Ramos (cell line): ENCODE results near the gene FBP2.
"Not testable (repeated sequence)": the region's sequence is repeated elsewhere in the genome, so short reads cannot be mapped to it uniquely, and the experiment has no call there.

Experiments used
- in situ Hi-C: fragments of 300-500 bp; cut with MboI; formaldehyde crosslinking; loops from one replicate; pipeline ENCODE4 v1.14.3; 2022; ENCODE audit warnings: low sequenced_read_pairs; ENCODE audit not compliant: unreplicated experiment

Gene FBP2

DNA sequence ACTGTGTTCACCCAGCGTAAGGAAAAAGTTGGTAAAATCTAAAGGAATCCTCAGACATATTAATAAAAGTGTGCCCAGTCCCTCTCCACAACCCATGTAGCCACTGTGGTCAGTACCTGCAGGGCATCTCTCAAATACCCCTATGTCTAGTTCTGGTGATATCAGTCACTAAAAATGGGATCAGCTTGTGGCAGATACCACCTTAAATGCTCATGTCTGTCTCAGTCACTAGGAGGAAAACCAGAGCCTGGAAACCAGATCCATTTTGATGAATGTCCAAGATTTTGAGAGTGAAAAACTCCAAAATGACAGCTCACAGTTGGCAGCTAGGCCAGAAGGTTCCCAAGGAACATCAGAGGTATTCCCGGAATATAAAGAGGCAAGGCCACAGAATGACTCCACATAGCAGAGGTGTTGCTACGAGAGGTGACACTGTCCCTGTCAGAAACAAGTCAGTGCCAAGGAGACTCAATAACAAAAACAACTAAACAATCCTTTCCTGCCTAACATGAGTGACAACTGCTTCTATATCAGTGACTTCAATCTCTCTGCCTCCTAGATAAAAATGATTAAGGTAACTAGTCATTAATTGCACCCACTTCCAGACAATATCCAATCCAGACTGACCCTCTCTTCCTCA is 25.3 kb downstream of the FBP2 start:
- in situ Hi-C loops, result no loop called here

DNA sequence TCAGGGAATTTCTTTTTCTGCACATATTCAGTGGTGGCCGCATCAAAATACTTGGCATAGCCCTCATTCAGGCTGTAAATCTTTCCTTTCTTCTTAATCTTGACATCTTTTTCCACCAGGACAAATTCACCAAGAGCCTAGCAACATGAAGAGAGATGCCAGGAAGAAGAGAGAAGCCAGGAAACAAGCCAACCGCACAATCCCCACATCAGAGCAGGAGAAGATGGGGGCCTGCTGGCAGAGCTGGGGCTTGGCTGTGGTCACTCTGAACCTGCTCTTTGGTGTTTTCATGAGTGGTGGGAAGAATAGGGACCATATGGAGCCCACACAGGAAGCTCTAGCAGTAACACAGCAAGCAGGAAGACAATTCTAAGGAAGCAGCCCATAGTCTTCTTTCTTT is 26.4 kb downstream of the FBP2 start:
- in situ Hi-C loops, result no loop called here

DNA sequence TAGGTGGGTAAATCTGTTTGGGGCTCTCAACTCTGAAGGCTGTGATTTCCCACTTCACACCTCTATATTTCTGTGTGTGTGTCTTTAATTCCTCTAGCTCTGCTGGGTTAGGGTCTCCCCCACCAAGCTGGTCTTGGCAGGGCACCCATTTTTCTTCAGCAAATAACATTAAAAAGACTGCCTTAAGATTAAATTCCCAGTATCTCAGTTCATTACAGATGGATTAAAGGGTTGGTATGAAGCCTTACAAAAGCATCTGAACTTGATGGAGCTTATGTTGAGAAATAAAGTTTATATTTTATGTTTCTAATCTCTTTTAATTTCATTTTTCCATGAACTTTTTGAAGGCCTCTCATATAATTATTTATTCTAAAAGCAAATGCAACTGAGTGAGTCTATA is 27.1 kb downstream of the FBP2 start:
- in situ Hi-C loops, result no loop called here

DNA sequence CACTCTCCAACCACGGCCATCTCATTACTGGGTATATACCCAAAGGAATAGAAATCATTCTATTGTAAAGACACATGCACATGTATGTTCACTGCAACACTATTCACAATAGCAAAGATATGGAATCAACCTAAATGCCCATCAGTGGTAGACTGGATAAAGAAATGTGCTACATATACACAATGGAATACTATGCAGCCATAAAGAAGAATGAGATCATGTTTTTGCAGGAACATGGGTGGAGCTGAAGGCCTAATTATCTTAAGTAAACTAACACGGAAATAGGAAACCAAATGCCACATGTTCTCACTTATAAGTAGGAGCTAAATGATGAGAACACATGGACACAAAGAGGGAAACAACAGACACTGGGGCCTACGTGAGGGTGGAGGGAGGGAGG is 29.3 kb downstream of the FBP2 start:
- in situ Hi-C loops, result not testable (repeated sequence)

DNA sequence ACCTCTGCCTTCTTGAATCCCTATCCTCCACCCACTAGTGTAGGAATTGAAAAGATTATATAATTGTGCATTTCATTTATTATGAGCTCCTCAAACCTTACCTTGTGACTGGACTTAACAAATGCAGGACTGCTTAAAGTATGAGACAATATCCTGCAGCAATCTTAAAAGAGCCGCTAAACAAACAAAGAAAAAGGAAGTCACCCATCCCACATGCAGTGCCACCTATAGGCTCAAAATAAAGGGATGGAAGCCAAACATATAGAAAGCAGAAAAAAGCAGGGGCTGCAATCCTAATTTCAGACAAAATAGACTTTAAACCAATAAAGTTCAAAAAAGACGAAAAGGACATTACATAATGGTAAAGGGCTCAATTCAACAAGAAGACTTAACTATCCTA is 30.1 kb downstream of the FBP2 start:
- in situ Hi-C loops, result no loop called here

DNA sequence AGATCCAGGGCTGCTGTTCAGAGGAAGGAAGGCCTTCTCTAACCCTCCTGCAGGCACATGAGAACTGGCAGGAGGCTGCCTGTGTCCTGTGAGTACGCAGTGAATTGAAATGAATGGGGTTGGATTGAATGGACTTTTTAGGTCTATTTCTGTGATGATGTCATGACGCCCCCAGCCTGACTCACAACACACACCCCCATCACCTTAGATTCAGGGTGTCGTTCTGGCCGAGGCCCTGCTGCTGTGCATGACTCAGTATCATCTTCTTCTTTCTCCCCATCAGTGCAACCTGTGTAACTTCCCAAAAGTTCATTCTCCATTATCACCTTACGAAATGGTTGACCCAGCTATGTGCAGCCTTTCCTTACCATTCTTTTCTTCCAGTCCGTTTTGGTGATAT is 33.4 kb downstream of the FBP2 start:
- in situ Hi-C loops, result no loop called here

DNA sequence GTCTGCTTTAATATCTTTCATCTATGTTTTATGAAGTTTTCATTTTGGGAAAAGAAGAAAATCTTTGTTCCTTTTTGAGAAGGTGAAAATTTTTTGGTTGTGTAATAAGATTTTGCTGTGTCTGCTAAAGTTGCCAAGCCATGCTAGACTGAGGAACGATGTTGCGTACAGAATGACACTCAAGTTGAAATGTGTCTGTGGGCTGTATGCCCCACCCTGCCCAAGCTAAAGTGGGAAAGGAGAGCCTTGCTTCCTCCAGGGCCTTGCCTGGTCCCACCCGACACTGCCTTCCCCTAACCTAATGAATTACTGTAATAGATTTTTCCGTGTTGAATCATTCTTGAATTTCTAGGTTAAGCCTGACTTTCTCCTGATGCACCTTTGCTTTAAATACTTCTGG is 36.2 kb downstream of the FBP2 start:
- in situ Hi-C loops, result no loop called here

DNA sequence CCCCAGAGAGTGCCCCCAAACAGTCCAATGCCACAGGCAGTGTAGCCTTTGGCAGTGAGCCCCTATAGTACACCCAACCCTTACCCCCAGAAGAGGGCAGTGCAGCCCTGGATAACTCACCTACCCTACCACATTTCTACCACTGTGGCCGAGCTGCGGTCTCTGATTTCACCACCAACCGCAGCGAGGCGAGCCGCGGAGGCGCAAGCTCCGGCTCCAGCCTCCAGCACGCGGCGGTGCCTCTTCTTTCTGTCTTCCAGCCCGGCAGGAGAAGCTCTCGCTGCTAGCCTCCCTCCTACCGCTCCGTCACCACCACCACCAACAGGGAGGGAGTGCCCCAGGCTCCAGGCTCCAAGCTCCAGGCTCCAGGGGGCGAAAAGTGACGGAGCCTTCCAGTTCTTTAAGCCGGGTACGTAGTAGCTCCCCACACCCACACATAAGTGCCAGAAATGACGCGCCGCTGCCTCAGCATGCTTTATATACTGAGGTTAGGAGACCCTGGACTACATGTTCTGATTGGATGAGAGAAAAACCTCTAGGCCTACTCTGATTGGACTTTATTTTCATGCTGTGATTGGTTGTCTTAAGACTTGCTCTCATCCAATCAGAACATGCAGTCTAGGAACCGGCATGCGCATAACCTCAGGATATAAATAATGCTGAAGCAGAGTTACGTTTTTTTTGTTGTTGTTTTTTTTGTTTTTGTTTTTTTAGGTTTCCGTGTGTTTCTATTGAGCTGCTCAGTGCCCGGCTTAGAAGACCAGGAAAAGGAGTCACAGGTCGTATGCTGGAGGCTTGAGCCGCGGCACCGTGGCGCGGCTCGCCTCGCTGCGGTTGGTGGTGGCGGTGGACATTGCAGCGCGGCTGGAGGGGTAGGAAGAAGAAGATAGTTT is 38.9 kb downstream of the FBP2 start, which contains the start of gene PCAT7:
TSS of gene PCAT7 (plus strand) at position 645 of the 893 bp plus-strand sequence.
- in situ Hi-C loops, result no loop called here

DNA sequence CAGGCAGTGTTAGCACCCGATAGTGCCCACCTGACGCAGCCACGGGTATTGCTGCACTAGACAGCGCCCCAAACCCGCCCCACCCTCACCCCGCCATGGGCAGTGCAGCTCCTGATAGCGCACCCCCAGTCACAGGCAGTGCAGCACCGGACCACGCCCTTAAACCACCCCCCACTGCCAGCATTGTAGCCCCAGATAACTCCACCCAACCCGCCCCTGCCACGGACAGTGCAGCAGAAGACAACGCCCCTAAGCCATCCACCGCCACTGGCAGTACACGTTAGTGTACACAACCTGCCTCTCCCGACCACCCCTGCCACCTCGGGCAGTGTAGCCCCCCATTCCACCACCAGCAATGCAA is 39.6 kb downstream of the FBP2 start:
- in situ Hi-C loops, result no loop called here

DNA sequence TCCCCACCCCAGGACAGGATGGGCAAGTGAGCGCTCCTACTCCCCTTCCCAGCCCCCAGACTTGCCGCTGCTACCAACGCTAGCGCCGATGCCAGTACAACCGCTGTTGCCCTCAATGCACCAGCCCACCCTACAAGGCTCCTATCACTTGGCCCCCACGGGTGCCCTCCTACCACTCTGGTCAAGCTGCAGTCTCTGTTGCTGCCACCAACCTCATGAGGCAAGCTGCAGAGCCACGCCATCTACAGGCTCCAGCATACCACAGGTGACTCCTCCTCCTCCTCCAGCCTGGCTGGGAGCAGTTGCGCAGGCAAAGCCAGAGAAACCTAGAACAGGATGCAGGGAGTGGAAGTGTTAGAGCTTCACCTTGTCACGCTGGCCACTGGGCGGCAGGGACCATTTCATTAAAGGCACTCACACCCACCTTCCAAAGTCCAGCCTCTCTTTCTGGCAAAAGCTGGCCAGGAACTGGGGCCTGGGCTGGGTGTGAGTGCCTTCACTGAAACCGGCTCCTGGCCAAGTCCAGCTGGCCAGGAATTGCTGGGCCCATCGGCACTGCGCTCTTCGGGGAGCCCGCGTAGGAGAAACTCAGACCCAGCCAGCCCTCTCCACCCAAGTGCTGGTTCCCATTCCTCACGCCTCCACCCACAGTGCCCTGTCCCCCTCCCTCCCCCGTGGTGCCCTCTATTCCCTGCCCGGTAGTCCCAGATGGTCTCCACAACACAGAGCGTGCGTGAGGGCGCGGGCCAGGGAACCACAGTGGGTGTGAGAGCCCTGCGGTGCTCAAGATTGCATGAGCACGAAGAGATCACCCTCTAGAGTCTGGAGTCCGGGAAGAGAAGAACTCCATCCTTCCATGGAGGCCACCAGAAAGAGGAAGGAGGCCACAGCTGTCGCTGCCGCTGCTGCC is 40.3 kb downstream of the FBP2 start:
- in situ Hi-C loops, result no loop called here

DNA sequence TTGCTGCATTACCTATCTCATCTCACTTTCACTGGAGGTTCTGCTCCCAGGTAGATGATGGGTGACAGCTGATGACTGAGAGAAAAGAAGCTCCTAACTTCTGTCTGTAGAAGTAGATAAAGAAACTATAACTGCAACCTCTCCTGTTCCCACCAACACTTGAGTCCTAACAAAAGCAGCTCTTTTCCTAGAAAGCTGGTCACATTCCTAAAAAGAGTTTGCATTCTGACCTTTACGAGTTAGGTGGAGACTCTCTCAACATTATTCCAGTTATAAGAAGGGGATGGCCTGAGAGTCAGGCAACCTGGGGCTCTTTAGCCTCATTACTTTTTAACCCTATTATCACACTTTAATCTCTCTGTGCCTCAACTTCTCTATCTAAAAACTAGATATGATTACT is 47.7 kb downstream of the FBP2 start:
- in situ Hi-C loops, result no loop called here

DNA sequence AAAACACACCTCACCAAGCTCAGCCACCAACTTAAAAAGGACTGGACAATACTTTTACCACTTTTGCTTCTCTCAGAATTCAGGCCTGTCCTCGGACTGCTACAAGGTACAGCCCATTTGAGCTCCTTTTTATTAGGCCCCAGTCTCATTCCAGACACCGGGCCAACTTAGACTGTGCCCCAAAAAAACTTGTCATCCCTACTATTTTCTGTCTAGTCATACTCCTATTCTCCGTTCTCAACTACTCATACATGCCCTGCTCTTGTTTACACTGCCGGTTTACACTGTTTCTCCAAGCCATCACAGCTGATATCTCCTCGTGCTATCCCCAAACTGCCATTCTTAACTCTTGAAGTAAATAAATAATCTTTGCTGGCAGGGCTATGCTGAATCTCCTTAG is 49.3 kb downstream of the FBP2 start:
- in situ Hi-C loops, result not testable (repeated sequence)

DNA sequence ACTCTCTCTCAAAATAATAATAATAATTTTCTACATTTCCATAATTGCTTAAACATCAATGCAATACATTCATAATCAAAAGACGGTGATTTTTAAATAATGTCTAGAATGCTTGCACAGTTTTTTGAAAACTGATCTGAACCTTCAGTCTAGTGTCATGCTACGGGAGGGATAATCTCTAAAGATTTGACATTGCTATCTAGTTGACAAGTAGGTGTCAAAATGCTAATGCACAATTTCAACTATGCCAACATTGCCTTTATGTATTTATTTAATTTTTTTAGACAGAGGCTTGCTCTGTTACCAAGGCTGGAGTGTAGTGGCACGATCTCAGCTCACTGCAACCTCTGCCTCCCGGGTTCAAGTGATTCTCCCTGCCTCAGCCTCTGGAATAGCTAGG is 54.7 kb downstream of the FBP2 start:
- in situ Hi-C loops, result no loop called here

DNA sequence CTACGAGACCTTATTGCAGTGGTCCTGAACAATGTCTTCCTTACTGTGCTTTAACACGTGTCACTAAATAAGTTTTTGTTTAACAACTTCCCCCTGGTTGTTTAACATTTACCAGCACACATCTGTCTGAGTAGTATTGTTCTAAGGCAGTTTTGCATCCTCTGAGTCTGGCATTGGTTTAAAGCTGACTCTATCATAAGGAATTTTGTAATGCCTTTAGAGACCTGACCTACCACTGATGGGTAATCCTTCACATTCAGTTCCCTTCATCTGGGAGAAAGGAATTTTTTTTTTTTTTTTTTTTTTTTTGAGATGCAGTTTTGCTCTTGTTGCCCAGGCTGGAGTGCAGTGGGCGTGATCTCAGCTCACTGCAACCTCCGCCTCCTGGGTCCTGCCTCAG is 58.7 kb downstream of the FBP2 start:
- in situ Hi-C loops, result no loop called here

DNA sequence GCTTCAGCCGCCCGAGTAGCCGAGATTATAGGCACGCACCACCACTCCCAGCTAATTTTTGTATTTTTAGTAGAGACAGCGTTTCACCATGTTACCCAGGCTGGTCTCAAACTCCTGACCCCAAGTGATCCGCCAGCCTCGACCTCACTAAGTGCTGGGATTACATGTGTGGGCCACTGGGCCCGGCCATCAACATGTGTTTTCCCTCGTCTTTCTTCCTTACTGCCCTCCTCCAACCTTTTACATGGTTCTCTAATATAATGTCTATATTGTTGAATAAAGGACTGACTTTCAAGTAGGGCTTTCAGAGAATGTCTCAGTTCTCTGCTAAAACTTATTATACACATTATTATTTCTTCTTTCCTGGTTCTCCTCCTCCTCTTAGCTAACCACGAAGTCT is 60.0 kb downstream of the FBP2 start:
- in situ Hi-C loops, result no loop called here

DNA sequence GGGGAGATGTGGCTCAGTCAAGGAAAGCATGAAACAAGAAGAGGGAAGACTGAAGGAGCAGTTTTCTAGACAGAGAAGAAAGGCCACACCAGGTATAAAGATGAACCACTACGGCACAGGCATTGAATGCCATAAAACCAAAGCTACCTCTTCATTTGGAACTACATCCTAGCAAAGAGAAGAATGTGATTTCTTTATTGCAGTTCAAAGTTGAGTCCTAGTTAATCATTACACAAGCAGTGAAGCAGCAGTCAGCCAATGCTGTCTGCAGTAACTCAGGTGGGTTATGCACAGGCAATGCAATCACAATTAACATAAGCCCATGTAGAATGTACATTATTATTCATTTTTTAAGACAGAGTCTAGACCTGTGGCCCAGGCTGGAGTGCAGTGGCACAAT is 60.5 kb downstream of the FBP2 start:
- in situ Hi-C loops, result no loop called here

DNA sequence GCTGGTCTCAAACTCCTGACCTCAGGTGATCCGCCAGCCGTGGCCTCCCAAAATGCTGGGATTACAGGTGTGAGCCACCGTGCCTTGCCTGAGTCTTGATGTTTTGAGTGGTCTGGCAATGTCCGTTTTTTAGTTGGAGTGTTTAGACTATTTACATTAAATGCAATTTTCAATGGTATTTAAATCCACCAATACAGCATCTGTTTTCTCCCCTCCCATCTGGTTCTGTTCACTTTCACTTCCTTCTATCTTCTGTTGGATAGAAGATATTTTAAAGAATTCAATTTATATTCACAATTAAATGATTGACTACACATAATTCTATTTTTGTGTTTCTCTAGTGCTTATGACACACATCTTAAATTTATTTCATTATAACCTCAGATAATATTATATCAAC is 64.7 kb downstream of the FBP2 start:
- in situ Hi-C loops, result no loop called here

DNA sequence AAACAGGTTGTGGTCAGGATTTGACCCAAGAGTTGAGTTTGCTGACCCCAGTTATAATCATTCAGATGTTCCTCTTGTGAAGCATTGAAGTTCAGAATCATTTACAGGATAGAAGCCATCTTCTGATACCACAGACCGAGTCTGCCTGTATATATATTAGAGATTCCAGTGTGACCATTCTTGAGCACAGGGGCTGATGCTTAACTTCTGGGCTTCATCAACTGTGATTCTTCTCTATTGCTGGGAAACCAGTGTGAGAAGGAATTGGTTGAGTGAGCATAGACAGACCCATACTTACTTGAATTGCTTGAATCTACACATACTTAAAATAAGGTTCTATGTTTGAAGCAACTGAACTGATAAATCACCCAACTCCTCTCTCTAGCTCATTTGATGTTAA is 66.7 kb downstream of the FBP2 start:
- in situ Hi-C loops, result no loop called here

DNA sequence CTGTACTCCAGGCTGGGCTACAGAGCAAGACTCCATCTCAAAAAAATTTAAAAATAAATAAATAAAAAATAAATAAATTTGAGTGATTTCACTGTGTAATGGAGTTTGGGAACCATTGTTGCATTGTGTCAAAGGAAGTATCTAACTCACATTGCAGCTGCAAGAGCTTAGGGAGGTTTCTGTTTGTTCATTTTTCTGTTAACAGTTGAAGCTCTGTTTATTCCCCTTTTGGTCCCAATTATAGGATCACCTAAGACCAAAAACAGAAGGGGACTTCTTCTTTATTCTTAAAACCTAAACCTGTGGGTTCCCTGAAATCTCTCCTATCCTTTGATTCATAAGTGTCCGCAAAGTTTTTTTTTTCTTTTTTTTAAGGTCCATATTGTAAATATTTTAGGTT is 67.4 kb downstream of the FBP2 start:
- in situ Hi-C loops, result no loop called here

DNA sequence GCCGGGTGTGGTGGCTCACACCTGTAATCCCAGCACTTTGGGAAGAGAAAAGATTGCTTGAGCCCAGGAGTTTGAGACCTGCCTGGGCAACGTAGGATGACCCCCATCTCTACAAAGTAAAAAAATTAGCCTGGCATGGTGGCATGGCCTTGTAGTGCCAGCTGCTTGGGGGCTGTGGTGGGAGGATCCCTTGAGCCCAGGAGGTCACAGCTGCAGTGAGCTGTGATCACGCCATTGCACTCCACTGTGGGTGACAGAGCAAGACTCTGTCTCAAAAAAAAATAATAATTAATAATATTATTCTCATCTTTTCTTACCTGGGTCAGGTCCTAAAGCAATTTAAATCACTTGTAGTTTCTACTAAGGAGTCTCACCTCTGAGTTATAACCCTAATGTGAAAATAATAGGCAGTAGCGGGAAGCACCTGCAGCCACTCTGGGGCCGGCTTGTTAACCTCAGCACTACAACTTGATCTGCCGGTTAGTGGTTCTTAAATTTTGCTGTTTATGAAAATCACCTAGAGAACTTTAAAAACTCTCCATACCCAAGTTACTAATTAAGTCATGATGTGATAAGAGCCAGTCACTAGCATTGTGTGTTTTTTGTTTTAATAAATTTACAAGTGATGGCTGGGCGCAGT is 68.1 kb downstream of the FBP2 start:
- in situ Hi-C loops, result no loop called here
